NCI-H82 treated with DMSO at 0.1 percent for 48 hours (cell line): Measurements from ENCODE around the gene KLF6.
A peak's percentile ranks its signal among the peaks of the same experiment; 100 is the strongest.

Experiments
- DNase-seq: peaks from one replicate; lab custom pipeline; 2025; ENCODE audit not compliant: unreplicated experiment; lab: John Stamatoyannopoulos, UW

KLF6 gene

DNA sequence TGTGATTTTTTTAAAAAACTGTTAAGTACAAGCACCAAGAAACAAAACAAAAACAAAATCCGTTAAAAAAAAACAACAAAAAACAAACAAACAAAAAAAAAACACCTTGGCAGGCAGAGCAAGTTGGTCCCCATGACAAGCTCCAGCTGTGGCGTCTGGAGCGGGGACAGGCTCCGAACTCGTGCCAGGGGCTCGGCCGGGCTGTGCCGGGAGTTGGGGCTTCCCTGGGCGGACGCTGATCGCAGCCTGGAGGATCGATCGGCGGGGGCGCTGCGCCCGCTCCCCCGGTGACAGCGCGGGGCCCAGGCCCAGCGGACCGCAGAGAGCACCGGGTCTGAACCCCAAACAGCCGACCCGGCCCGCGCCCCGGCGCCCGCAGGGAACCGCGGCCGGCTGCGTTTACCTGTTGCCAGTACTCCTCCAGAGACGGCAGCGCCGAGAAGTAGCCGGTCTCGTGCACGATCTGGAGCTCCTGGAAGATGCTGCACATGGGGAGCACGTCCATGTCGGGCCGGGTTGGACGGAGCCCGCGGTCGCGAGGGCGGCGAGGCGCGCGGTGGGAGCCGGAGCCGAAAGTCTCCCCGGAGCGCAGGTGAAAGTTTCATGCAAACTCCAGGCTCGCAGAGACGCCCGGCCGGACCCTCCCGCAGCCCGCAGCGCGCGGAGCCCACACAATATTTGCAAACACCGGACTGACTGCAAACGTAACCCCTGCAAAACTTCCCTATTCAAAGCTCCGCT, at the start of gene KLF6:
KLF6 (minus strand) TSS at position 700 of the 741 bp plus-strand sequence; CDS start at position 505, 195 bp downstream.
- no peak for DNase-seq

DNA sequence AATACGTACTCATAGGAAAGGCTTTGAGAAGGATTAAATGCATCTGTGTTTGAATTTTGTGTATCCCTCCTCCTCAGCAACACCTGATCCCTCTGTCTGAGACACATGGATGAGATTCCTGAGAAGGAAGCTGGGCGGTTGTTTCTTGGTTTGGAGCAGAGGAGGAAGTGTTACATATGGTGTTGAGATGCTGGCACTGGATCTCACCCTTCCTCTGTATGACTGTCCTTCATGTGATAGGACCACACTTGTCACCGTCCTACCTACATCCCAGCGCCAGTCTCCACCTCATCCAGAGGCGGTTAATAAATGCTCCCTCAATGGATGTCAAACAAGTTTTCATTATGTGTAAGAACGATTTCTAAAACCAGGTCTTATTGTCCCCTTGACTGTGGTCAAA, 49.4 kb upstream of the KLF6 start:
- DNase-seq = no peak

DNA sequence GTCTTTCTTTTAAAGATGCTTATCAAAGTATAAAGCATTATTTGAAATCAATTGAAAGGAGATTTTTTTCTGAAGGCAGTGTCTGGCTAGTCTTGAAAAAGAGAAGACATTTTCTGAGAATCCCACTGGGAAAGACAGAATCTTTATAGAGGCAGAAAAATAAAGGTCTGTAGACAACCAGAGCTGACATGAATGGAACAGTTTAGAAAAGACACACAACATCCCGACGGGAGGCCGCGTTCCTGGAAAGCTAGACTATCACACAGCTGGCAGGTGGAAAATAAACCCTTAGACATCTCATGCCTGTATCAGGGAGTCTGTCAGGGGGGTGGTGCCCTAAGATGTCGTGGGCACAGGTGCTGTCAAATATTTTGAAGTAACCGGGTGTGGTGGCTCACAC, 48.0 kb upstream of the KLF6 start:
- DNase-seq = no peak

DNA sequence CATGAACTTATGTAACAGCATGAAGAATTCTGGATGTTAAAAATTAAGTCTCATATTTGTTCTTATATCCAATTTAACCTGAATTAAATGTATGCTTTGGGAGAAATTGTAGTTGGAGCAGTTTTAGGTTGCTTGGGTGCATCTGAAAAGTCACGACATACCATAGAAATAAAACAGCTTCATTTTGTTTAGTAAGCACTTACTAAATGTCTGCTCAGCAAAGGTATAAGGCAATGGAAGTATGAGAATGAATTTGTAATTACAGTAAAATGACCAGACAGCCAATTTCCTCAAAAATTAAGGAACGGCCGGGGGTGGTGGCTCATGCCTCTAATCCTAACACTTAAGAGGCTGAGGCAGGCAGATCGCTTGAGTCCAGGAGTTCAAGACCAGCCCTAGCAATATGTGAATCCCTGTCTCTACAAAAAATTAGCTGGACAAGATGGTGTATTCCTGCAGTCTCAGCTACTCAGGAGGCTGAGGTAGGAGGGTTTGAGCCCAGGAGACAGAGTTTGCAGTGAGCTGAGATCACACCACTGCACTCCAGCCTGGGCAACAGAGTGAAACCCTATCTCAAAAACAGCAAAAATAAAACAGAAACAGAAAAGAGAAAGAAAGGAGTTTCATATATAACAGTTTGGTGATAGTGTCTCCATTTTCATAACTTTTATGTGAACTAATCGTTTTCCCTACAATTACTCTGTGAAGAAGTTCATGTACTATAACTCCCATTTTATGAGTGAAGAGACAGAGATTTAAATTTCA, 47.2 kb upstream of the KLF6 start:
- DNase-seq = no peak

DNA sequence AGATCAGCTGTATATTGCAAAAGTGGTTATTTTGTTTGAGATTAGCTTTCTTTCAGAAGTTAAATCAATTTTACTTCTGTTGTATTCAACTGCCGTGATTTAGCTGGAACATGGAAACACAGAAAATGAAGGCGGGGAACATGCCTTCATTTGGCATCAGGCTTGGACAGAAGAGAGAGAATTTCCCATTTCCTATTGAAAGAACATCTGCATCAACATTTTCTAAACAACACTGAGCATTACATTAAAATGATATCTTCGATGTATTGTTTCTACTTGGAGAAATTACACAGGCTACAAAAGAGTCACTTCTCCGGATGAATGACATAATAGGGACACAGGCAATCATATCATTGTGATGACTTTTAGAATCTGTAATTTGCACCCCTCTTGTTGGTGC, 46.6 kb upstream of the KLF6 start:
- DNase-seq = no peak

DNA sequence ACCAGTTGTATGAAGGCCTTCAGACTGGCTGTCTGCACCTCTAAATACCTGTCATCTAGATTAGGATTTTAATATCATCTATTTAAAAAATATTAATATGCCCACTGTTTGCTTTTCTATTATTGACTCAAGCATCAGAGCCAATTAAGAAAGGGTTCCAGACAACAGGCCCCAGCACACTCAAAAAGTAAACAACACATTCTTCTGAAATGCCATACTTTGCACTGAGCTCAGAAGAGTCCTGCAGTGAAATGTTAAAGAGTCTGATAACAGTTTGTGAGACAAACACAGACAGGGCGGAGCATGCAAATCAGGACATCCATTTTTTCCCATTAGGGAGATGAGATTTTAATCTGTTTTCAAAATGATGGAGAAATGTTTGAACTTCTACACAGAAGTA, 45.9 kb upstream of the KLF6 start:
- no peak for DNase-seq

DNA sequence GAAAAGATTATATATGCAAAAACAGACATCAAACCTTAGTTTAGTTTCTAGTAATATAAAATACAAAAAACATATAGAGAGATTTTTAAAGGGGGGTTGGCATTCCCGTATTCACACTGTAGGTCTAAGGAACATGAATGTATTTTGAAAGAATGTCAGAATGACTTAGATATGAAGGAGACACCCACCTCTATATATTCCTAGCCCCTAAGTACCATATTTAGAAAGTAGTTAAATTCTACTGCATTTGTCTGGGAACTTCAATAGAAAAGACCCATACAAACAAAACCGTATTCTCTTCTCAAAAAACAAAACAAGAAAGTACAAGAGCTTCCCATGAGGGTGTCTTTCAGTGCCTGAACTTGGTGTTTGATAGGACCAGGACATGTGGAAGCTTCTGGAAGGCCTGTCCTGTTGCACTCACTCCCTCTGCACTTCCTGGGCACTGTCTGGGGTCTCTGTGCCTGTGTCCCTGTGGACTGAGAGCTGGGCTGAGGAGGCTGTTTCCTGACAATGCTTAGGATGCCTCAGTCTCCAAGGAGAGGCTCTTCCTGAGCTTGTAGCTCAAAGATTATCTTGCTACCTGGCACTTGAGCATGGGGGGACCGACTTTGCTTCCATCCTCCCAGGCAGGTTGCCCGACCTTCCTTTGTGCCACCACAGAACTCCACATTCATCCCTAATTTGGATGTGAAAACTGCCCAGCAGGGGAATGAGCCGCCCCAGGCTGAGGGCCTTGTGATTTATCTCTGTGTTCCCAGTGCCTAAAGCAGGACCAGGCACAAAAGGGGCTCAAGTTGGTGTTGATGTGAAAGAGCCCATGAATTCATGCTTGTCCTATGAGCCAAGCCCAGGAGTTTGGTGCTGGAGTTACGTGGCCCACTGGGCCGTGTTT, 44.4 kb upstream of the KLF6 start:
- DNase-seq = no peak

DNA sequence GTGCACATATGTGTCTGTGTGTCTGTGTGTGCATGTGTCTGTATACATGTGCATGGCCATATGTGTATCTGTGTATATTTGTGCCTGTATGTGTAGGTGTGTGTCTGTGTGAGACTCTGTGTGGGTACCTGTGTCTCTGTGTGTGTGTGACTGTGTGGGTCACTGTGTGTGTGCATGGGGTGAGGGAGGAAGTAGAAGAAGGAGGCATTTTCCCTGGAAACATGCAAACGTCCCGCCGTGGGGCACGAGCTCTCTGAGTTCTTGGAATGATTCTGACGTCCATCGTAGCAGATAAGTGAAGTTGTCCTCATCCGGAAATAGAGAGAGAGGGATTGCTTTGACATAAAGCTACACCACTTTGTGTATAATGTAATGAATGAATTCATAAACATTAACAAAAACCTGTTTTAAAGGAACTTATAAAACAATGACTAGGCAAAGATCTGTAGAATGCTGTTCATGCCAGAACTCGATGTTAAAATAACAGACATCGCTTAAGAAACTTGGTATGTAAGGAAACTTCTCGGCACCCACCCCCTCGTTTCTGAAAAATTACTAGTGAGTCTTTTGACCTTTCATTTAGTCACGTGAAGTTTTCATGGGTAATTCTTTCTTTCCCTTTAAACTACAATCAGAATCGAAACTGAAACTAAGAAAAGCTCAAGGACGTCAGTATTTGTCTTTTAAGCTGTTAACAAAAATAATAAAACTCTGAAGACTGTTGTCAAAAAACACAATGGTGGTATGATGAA, 43.6 kb upstream of the KLF6 start:
- no peak for DNase-seq

DNA sequence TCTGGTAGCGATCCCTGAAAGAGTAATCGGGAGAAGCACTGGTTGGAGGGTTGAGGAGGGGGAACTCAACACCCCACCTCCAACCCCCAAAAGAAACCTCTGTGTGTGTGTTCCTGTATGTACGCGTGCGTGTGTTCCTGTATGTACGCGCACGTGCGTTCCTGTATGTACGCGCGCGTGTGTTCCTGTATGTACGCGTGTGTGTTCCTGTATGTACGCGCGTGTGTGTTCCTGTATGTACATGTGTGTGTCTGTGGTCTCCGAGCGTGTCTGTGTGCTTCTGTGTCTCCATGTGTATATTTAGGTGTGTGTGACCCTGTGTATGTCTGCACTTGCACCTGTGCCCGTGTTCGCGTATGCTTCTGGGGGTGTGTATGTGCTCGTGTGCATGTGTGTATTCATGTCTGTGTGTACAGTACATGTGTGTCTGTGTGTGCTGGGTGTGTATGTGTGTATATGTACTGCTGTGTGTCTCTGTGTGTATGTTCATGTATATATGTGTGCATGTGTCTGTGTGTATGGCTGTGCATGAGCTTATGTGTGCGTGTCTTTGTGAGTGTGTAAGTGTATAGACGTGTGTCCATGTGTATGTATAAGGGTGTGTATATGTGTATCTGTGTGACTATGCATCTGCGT, 42.9 kb upstream of the KLF6 start:
- DNase-seq = no peak

DNA sequence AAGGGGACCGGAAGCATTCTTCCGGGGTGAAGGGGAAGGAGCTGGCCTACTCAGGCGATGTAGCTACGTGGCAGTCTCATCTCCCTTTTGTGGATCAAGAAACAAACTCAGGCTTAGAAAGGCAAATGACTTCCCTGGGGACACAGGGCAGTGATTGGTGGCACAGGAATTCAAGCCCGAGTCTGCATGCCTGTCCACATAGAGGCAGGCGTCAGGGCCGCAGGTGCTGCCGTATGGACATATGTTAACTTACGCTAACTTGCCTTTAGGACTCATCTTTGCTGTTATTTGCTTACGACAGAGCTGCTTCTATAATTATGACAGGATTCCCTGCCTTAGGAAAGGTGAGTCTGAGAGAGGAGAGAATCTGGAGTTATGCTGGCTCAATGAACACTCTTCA, 42.3 kb upstream of the KLF6 start:
- no peak for DNase-seq

DNA sequence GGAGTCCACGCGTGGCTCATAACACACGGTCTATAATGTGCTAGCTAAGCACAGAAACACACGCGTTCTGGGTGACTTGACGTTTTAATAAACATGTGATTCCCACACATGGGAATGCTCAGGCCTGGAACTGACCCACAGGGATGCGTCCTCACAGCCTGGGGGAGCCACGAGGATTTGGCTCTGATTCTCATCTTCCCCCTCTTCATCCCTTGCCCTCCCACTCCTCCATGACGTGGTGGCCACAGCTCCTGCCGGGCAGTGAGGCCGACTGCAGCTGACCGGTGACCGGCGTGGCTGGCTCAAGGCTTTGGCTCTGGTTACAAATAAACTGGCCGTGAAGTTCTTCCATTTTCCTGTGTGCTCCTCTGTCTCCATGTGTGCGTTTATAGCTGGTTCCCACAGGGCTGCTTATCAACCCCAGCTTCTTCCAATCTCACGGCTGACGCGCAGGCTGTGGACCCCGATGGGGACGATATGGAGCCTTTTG, 40.9 kb upstream of the KLF6 start:
- no peak for DNase-seq

DNA sequence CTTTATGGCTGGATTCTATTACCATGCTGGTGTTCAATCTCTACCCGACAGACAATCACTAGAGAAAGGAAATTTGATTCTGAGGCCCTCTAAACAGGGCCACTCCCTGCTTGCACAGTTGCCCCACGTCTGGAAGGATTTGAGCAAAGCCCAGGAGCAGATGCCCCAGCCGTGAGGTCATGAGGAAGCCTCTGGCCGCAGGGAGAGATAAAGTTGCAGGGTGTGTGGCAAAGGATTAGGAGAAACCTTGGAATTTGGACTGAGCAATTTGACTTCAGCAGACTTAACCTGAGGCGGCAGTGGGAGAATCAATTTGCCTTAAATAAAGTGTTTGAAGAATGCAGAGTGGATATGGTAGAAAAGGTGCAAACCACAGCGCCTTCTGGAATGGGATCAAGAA, 40.2 kb upstream of the KLF6 start:
- DNase-seq = peak; percentile 22

DNA sequence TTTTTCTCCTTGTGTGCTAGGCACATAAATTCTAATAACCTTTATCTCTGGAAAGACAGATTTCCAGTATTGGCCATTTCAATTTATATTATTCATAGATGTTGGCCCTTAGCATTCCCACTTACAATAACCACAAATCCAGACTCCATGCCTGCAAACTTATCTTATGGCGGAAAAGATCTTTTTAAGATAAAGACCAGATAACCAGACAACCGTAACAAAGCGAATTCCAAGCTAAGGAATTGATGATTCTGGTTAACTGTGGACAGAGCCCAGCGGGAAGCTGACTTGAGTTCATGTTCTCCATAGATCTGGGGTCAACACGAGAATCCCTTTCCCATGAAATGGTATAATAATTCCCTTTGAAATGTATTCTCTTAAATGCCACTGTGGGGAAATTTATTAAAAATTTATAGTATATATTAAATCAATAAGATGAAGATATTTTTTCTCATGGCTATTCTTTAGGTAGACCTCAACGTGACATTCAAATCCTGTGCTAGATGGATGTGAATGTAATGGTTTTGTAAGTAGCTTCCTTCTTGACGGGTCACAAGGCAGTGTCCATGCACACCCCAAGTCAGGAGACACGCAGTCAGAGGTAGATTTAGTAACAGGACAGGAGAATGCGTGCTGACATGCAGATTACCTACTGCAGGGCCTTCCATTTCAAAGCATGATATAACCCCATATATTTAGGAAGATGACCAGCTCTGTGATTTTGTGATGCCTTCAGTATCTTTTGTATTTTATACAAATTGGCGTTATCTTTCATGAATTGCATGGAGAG, 37.7 kb upstream of the KLF6 start:
- DNase-seq = no peak

DNA sequence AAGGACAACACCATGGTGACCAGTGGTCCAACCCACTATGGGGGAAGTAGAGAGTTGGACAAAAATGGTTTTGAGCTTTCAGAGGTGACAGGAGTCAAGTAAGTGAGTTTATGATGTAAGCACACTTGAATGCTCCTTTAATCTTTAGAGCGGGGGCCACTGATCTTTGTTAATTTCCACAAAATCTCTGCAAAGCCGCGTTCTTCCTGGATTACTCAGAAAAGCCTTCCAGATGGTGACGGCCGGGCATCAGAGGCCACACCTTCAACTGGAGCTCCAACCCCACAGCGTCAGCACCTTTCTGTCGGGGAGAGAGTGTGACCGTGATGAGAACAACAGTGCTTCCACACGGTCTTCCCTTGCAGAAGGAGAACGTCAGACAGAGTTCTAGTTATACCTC, 35.2 kb upstream of the KLF6 start:
- peak; percentile 58 for DNase-seq

DNA sequence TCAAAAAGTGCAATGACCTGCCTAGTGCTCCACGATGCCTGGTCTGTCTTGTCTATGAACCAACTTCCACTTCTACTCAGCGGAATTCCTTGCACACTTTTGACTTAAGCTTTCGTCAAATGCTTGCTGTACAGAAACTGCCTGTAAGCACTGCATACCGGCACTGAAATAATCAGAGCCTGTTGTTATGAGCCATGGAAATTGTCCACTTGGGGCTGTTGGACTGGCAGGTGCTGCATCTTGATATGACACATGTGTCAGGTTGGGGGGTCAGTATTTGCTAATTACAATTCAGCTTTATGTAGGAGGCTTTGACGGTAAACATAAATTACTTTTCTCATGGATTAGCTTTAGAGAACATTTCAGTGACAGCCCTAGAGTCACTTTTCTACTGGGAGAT, 32.0 kb upstream of the KLF6 start:
- no peak for DNase-seq

DNA sequence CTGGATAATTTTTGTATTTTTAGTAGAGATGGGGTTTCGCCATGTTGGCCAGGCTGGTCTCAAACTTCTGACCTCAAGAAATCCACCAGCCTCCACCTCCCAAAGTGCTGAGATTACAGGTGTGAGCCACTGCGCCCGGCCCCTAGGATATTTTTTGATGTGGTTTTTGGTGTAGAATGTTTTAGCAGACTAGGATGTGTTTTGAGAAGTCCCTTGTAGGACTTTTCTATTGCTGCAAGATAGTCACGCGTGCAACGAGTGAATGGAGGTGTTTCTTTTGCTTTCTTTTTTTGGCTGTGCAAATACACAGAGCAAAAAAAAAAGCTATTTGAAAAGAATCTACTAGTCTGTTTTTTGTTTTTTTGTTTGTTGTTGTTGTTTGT, 29.8 kb upstream of the KLF6 start:
- DNase-seq = no peak

DNA sequence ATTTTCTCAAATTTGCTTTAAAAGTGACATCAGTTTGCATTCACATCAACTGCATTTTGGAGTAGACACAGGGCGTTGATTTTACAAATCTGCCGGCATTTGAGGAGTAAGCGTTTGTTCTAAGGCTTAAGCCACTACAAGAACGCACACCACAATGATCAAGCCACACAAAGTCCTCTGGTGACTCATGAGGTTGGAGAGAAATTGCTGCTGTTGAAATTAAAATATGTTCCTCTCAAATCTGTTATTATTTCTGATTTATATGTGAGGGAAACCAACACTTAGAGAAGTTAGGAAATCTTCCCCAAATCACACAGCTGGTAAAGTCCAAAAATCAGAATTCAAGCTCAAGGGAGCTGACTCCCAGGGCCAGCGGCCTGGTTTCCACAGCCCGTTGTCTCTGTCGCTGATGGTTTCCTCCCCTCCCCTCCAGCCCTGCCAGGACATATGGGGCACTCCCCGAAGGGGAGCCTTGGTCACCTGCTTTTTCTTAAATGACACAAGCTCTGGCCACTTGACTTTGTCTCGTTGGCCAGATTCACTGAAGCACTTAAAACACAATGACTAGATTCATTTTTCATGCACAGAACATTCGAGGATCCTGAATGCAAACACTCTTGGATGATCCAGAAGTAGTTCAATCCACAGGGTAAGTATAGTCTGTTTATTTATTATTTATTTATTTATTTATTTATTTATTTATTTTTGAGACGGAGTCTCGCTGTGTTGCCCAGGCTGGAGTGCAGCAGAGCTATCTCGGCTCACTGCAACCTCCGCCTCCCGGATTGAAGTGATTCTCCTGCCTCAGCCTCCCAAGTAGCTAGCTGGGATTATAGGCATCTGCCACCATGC, 29.2 kb upstream of the KLF6 start:
- no peak for DNase-seq

DNA sequence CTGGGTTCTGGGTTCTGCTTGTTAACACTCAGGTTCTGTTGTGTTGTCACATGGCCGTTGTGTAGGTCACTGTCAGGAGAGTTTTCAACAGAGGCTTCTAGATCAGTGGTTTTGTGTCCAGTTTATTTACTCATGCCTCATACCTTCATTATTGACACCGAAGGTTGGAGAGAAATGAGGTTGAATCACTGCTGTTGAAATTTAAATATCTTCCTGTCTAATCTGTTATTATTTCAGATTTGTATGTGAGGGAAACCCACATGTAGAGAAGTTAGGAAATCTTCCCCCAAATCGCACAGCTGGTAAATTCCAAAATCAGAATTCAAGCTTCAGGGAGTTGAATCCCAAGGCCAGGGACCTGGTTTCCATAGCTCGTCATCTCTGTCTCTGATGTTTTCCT, 28.3 kb upstream of the KLF6 start:
- no peak for DNase-seq

DNA sequence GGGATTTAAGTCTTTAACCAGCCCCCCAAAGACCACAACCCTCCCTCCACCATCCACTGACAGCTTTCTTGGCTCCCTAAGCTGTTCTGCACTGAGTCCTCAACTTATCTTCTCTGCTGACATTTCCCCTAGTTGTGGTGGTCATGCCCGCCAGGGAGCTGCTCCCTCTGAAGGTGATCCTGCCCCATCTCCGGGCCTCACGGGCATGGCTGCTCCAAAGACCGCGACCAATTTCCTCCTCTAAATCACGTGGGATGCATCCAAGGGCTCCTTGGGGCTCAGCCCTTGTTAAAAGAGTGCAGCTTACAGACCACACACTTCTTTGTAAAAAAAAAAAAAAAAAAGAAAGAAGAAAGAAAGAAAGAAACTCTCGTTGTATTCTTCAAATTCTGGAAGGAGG, 27.1 kb upstream of the KLF6 start:
- DNase-seq = no peak
